Nephron (organoid): ENCODE data around the gene ZNF778.

Experiments used
- H3K27ac Mint-ChIP-seq, 3 experiments: 2 replicates each; pipeline ENCODE4 v1.8.0; 2020; ENCODE audit warnings: mixed read lengths in 3 of 3, mild to moderate bottlenecking in 2 of 3, moderate library complexity in 1 of 3
- H3K27me3 Mint-ChIP-seq: 2 replicates; pipeline ENCODE4 v1.8.0; 2021; ENCODE audit warnings: low read depth, mild to moderate bottlenecking, moderate library complexity, mixed read lengths
- H3K36me3 Mint-ChIP-seq: 2 replicates; pipeline ENCODE4 v1.8.0; 2020; ENCODE audit warnings: low read depth, mixed read lengths
- H3K4me1 Mint-ChIP-seq: 2 replicates; pipeline ENCODE4 v1.8.0; 2020; ENCODE audit warnings: mixed read lengths
- H3K4me3 Mint-ChIP-seq, 3 experiments: 2 replicates each; pipeline ENCODE4 v1.8.0; 2020; ENCODE audit warnings: mild to moderate bottlenecking in 3 of 3, mixed read lengths in 3 of 3, moderate library complexity in 2 of 3
- H3K9me3 Mint-ChIP-seq: 2 replicates; pipeline ENCODE4 v1.8.0; 2020; ENCODE audit warnings: mixed read lengths
- CTCF ChIP-seq, 3 experiments: fragments of 200-600 bp; sonication (generic); IDR thresholded peaks; one replicate each; pipeline ENCODE4 v1.5.0; 2021; ENCODE audit warnings: antibody characterized with exemption in 3 of 3; ENCODE audit not compliant: unreplicated experiment in 3 of 3

Gene ZNF778

GRCh38 chr16:89178453-89179147 is 38.9 kb upstream of the ZNF778 start:
- H3K27ac Mint-ChIP-seq = no peak overlapping the region
- H3K4me3 Mint-ChIP-seq = no peak overlapping the region
- peaks cover 9% of the 10 kb centered on the region for H3K27me3 Mint-ChIP-seq
- no peaks in the 10 kb centered on the region for H3K36me3 Mint-ChIP-seq
- H3K9me3 Mint-ChIP-seq = no peaks in the 10 kb centered on the region
- TF ChIP-seq CTCF (IDR thresholded peaks at IDR 0.05; ENCODE audit: unreplicated experiment in 3 of 3) = no peak
- H3K4me1 Mint-ChIP-seq = peaks cover 5% of the 10 kb centered on the region

GRCh38 chr16:89179148-89179484 is 38.4 kb upstream of the ZNF778 start:
- Mint-ChIP-seq H3K4me3 (no peak overlapping the region), H3K27ac (no peak overlapping the region), H3K4me1 (peaks cover 4% of the 10 kb centered on the region), H3K27me3 (peaks cover 9% of the 10 kb centered on the region), H3K36me3 (no peaks in the 10 kb centered on the region), H3K9me3 (no peaks in the 10 kb centered on the region)
- TF ChIP-seq CTCF (IDR thresholded peaks at IDR 0.05; ENCODE audit: unreplicated experiment in 3 of 3) = no peak

- no peak overlapping the region for H3K27ac Mint-ChIP-seq
- no peaks in the 10 kb centered on the region for H3K4me1 Mint-ChIP-seq
- no peak for TF ChIP-seq CTCF (IDR thresholded peaks at IDR 0.05; ENCODE audit: unreplicated experiment in 3 of 3)
- H3K36me3 Mint-ChIP-seq = peaks cover 4% of the 10 kb centered on the region
- no peaks in the 10 kb centered on the region for H3K9me3 Mint-ChIP-seq
- H3K27me3 Mint-ChIP-seq = peaks cover 15% of the 10 kb centered on the region
- H3K4me3 Mint-ChIP-seq = no peak overlapping the region
Measured at GRCh38 chr16:89179656-89180315, 37.7 kb upstream of the ZNF778 start.

GRCh38 chr16:89183463-89183862 is 34.0 kb upstream of the ZNF778 start:
- no peaks in the 10 kb centered on the region for H3K4me1 Mint-ChIP-seq
- no peak overlapping the region for H3K27ac Mint-ChIP-seq
- H3K9me3 Mint-ChIP-seq = no peaks in the 10 kb centered on the region
- no peak overlapping the region for H3K4me3 Mint-ChIP-seq
- peaks cover 4% of the 10 kb centered on the region for H3K36me3 Mint-ChIP-seq
- no peak for TF ChIP-seq CTCF (IDR thresholded peaks at IDR 0.05; ENCODE audit: unreplicated experiment in 3 of 3)
- H3K27me3 Mint-ChIP-seq = peaks cover 25% of the 10 kb centered on the region

- Mint-ChIP-seq H3K27me3 (peaks cover 28% of the 10 kb centered on the region), H3K4me1 (no peaks in the 10 kb centered on the region), H3K9me3 (no peaks in the 10 kb centered on the region), H3K36me3 (peaks cover 8% of the 10 kb centered on the region), H3K4me3 (no peak overlapping the region), H3K27ac (no peak overlapping the region)
- no peak for TF ChIP-seq CTCF (IDR thresholded peaks at IDR 0.05; ENCODE audit: unreplicated experiment in 3 of 3)
Measured at GRCh38 chr16:89183975-89184676, 33.4 kb upstream of the ZNF778 start.
